Prostate gland (tissue), 2 donors: ENCODE data around the gene MR1. TPM values are rescaled to one million over a fixed set of nuclear protein-coding genes. Genes with fewer than 3 reads are reported as not detected.

ENCODE experiments used
- DNase-seq: peaks from one replicate; pipeline ENCODE4 v3.0.0-alpha.2; 2019; ENCODE audit warnings: low spot score
- H3K27ac ChIP-seq, 2 donors: fragments of 200-600 bp; sonication (generic); 2 replicates each; pipeline ENCODE4 v1.5.1; 2017 to 2019
- H3K27me3 ChIP-seq: fragments of 200-600 bp; sonication (generic); replicated peaks from 2 replicates; pipeline ENCODE4 v1.5.1; 2019; ENCODE audit not compliant: insufficient read depth
- H3K36me3 ChIP-seq, 2 donors: fragments of 200-600 bp; sonication (generic); 1 replicate in 1 of 2; 2 replicates in 1 of 2; pipeline versions ENCODE4 v1.5.1 to v1.8.1; 2017 to 2019
- H3K4me1 ChIP-seq: fragments of 200-600 bp; sonication (generic); replicated peaks from 2 replicates; pipeline ENCODE4 v1.5.1; 2019
- H3K4me3 ChIP-seq, 2 donors: fragments of 200-600 bp; sonication (generic); 2 replicates each; pipeline ENCODE4 v1.5.1; 2017 to 2019
- H3K9me3 ChIP-seq: fragments of 200-600 bp; sonication (generic); 2 replicates; pipeline ENCODE4 v1.5.1; 2017
- CTCF ChIP-seq, 4 experiments: fragments of 200-600 bp in 2 of 4; fragments of 450-650 bp in 2 of 4; sonication (generic) in 2 of 4; IDR thresholded peaks; 1 replicate in 3 of 4; 2 replicates in 1 of 4; pipeline ENCODE4 v1.5.1; 2016 to 2019; ENCODE audit warnings: antibody characterized with exemption in 4 of 4, mild to moderate bottlenecking in 2 of 4, moderate library complexity in 2 of 4
- POLR2A ChIP-seq: fragments of 450-650 bp; IDR thresholded peaks from one replicate; pipeline ENCODE4 v1.6.1; 2016; ENCODE audit warnings: antibody characterized with exemption, mild to moderate bottlenecking
- POLR2AphosphoS5 ChIP-seq: sonication (generic); formaldehyde crosslinking; IDR thresholded peaks from one replicate; pipeline ENCODE4 v1.6.1; 2017; ENCODE audit warnings: antibody characterized with exemption
- WGBS: methylation state at CpG from one replicate; pipeline ENCODE4 v1.1.5; 2018; 5-methylcytosine and 5-hydroxymethylcytosine counted together
- intact Hi-C: fragments of 100-400 bp; cut with DNase I; formaldehyde crosslinking; loops from one replicate; pipeline ENCODE4 v1.14.2; 2022
- total RNA-seq, 2 donors: library from RNA; depleted of rRNA; stranded (reverse); fragments of >200 nt; gene quantifications; one replicate each; pipeline ENCODE4 v1.1.0, GENCODE V29; 2016

The MR1 gene
- total RNA-seq, 2 donors from 2014 or later, result 14.3 to 17.5 TPM

GRCh38 chr1:181036107-181036836, 2.5 kb downstream of the MR1 start:
- no peak for DNase-seq
- H3K36me3 ChIP-seq, result no peaks in the 10 kb centered on the region
- TF ChIP-seq POLR2AphosphoS5 (no peak), POLR2A (no peak), CTCF (IDR thresholded peaks at IDR 0.05) (no peak)
- H3K9me3 ChIP-seq, result no peaks in the 10 kb centered on the region
- no peaks in the 10 kb centered on the region for H3K27me3 ChIP-seq
- H3K4me1 ChIP-seq, result peaks cover 6% of the 10 kb centered on the region
- 90% methylated on average over 4 of the region's 4 CpGs for WGBS
- no peak overlapping the region for H3K27ac ChIP-seq
- no peak overlapping the region for H3K4me3 ChIP-seq
- intact Hi-C loops, result loop anchor here (5.0 to 10.0 kb wide), 2 partner anchors 106 to 989 kb away; no protein-coding TSS in a partner anchor

GRCh38 chr1:181037386-181037785, 3.6 kb downstream of the MR1 start:
- Histone ChIP-seq H3K36me3 (no peaks in the 10 kb centered on the region), H3K9me3 (no peaks in the 10 kb centered on the region), H3K27ac (no peak overlapping the region), H3K4me1 (peaks cover 6% of the 10 kb centered on the region), H3K4me3 (no peak overlapping the region), H3K27me3 (no peaks in the 10 kb centered on the region)
- TF ChIP-seq CTCF (IDR thresholded peaks at IDR 0.05) (no peak), POLR2A (no peak), POLR2AphosphoS5 (no peak)
- 86% methylated on average over 2 of the region's 2 CpGs for WGBS
- no peak for DNase-seq
- intact Hi-C loops, result loop anchor here (5.0 to 10.0 kb wide), 2 partner anchors 105 to 987 kb away; no protein-coding TSS in a partner anchor

GRCh38 chr1:181038399-181038873, 4.7 kb downstream of the MR1 start:
- peak; percentile 30 for DNase-seq
- no peaks in the 10 kb centered on the region for H3K27me3 ChIP-seq
- H3K4me3 ChIP-seq, result no peak overlapping the region
- H3K9me3 ChIP-seq, result no peaks in the 10 kb centered on the region
- H3K27ac ChIP-seq, result no peak overlapping the region
- H3K4me1 ChIP-seq, result peaks cover under 1% of the 10 kb centered on the region
- WGBS, result 83% methylated on average over 5 of the region's 5 CpGs
- intact Hi-C loops, result loop anchor here (5.0 to 10.0 kb wide), 2 partner anchors 104 to 986 kb away; no protein-coding TSS in a partner anchor
- TF ChIP-seq CTCF (IDR thresholded peaks at IDR 0.05) (peak in 3 of 4 experiments; percentile 51 to 64 (median 62)), POLR2AphosphoS5 (no peak), POLR2A (no peak)
- no peaks in the 10 kb centered on the region for H3K36me3 ChIP-seq

GRCh38 chr1:181040284-181040865, 6.6 kb downstream of the MR1 start:
- H3K4me3 ChIP-seq, result no peak overlapping the region
- no peak for DNase-seq
- H3K27ac ChIP-seq, result no peak overlapping the region
- no peaks in the 10 kb centered on the region for H3K9me3 ChIP-seq
- 86% methylated on average over 3 of the region's 3 CpGs for WGBS
- no peaks in the 10 kb centered on the region for H3K4me1 ChIP-seq
- TF ChIP-seq POLR2AphosphoS5 (no peak), CTCF (IDR thresholded peaks at IDR 0.05) (no peak), POLR2A (no peak)
- no peaks in the 10 kb centered on the region for H3K36me3 ChIP-seq
- H3K27me3 ChIP-seq, result no peaks in the 10 kb centered on the region
- intact Hi-C loops, result no loop called here
